Stimulated activated CD4-positive, alpha-beta T cell treated with anti-CD3 and anti-CD28 coated beads, Interleukin-12 subunit alpha, Interleukin-12 subunit beta, amount 100 ng/mL, for 4 hours (primary cell): Measurements from ENCODE around the gene DEPDC5.

ENCODE experiments used
- DNase-seq: peaks from one replicate; pipeline ENCODE4 v3.0.0-alpha.2; 2020

Gene DEPDC5

GRCh38 chr22:31816750-31817149, 62.9 kb downstream of the DEPDC5 start:
- no peak for DNase-seq

GRCh38 chr22:31818481-31819392, 64.9 kb downstream of the DEPDC5 start:
- no peak for DNase-seq

- no peak for DNase-seq
These were observed 66.8 kb downstream of the DEPDC5 start for GRCh38 chr22:31820655-31821054.

GRCh38 chr22:31821572-31821971, 67.8 kb downstream of the DEPDC5 start:
- DNase-seq, result no peak

- DNase-seq, result no peak
These were observed 68.7 kb downstream of the DEPDC5 start for GRCh38 chr22:31822523-31822922.

GRCh38 chr22:31825513-31825912, 71.7 kb downstream of the DEPDC5 start:
- DNase-seq, result no peak

GRCh38 chr22:31826443-31826842, 72.6 kb downstream of the DEPDC5 start:
- no peak for DNase-seq

GRCh38 chr22:31828739-31829138, 74.9 kb downstream of the DEPDC5 start:
- DNase-seq, result no peak

GRCh38 chr22:31829505-31829904, 75.7 kb downstream of the DEPDC5 start:
- DNase-seq, result peak; percentile 31

GRCh38 chr22:31830721-31831070, 76.9 kb downstream of the DEPDC5 start:
- no peak for DNase-seq

GRCh38 chr22:31833930-31834329, 80.1 kb downstream of the DEPDC5 start:
- DNase-seq, result no peak

- no peak for DNase-seq
These were observed 82.2 kb downstream of the DEPDC5 start for GRCh38 chr22:31836010-31836409.

GRCh38 chr22:31838917-31839316, 85.1 kb downstream of the DEPDC5 start:
- DNase-seq, result no peak

GRCh38 chr22:31839986-31840385, 86.2 kb downstream of the DEPDC5 start:
- DNase-seq, result no peak

GRCh38 chr22:31840585-31840984, 86.8 kb downstream of the DEPDC5 start:
- DNase-seq, result no peak

- no peak for DNase-seq
These were observed 87.4 kb downstream of the DEPDC5 start for GRCh38 chr22:31841078-31841827.

GRCh38 chr22:31843526-31843925, 89.7 kb downstream of the DEPDC5 start:
- DNase-seq, result no peak

- no peak for DNase-seq
These were observed 91.1 kb downstream of the DEPDC5 start for GRCh38 chr22:31844941-31845340.

- no peak for DNase-seq
These were observed 92.6 kb downstream of the DEPDC5 start for GRCh38 chr22:31846161-31847115.

GRCh38 chr22:31848411-31848810, 94.6 kb downstream of the DEPDC5 start:
- DNase-seq, result no peak

- DNase-seq, result no peak
These were observed 96.3 kb downstream of the DEPDC5 start for GRCh38 chr22:31850135-31850534.

- no peak for DNase-seq
These were observed 99.0 kb downstream of the DEPDC5 start for GRCh38 chr22:31852691-31853421.
